H1 (cell line): ENCODE data around the gene POLD4. TPM values are rescaled to one million over a fixed set of nuclear protein-coding genes. Genes with fewer than 3 reads are reported as not detected.

ENCODE experiments used
- ASH2L ChIP-seq: fragments of 200-600, 300-600 bp; sonication (generic); IDR thresholded peaks from one replicate; pipeline ENCODE4 v1.7.1; 2017; ENCODE audit warnings: low read length
- BACH1 ChIP-seq: IDR thresholded peaks from 2 replicates; pipeline ENCODE4 v1.6.1; 2012; ENCODE audit warnings: low read length, improper control_type of control experiment
- HDAC6 ChIP-seq: IDR thresholded peaks from one replicate; pipeline ENCODE4 v1.7.1; 2012; ENCODE audit warnings: low read depth, mild to moderate bottlenecking, inconsistent platforms, low read length, moderate library complexity
- RFX5 ChIP-seq: IDR thresholded peaks from 2 replicates; pipeline ENCODE4 v1.6.1; 2011; ENCODE audit warnings: low read depth, low read length, improper control_type of control experiment, borderline replicate concordance
- SIX5 ChIP-seq: IDR thresholded peaks from 2 replicates; pipeline ENCODE4 v1.6.1; 2011; ENCODE audit warnings: mild to moderate bottlenecking, low read depth, low read length
- SP1 ChIP-seq: IDR thresholded peaks from 2 replicates; pipeline ENCODE4 v1.6.1; 2011; ENCODE audit warnings: low read depth, low read length
- polyA plus RNA-seq, 7 experiments: library from polyadenylated mRNA; depleted of rRNA in 3 of 7; stranded (reverse) in 5 of 7; unstranded in 2 of 7; fragments of >200 nt in 5 of 7; fragments of 200-250 nt in 2 of 7; gene quantifications; 1 replicate in 5 of 7; 2 replicates in 1 of 7; 4 replicates in 1 of 7; pipeline versions ENCODE4 v1.2.1 to v1.2.3, GENCODE V29; 2011 to 2013; ENCODE audit warnings: missing spikeins in 2 of 7, mixed read lengths in 2 of 7
- total RNA-seq: library from RNA; stranded (reverse); fragmentation: NEBNext Ultra II Directional; extraction: Animal tissue kit (Norgen Biotek cat#: 25700); gene quantifications from 2 replicates; pipeline ENCODE4 v1.2.1, GENCODE V29; 2021
- TF ChIP-seq, protein P1 (sequence below): fragments of 300-600 bp; sonication (generic); IDR thresholded peaks from 2 replicates; pipeline ENCODE4 v1.7.1; 2012; ENCODE audit warnings: low read length, moderate library complexity, mild to moderate bottlenecking, inconsistent platforms; ENCODE audit not compliant: insufficient replicate concordance
- TF ChIP-seq, protein P2 (sequence below): IDR thresholded peaks from 2 replicates; pipeline ENCODE4 v1.6.1; 2012; ENCODE audit warnings: low read length, inconsistent platforms

POLD4 gene
- total and polyA plus RNA-seq, 2 of the 8 experiments (the other 6 are each of a cell fraction or from before 2014, with no cell fraction given), result 21.2 to 46.7 TPM

GRCh38 chr11:67373648-67374570 is 20.6 kb upstream of the POLD4 start (continued):
- TF ChIP-seq, protein P1, sequence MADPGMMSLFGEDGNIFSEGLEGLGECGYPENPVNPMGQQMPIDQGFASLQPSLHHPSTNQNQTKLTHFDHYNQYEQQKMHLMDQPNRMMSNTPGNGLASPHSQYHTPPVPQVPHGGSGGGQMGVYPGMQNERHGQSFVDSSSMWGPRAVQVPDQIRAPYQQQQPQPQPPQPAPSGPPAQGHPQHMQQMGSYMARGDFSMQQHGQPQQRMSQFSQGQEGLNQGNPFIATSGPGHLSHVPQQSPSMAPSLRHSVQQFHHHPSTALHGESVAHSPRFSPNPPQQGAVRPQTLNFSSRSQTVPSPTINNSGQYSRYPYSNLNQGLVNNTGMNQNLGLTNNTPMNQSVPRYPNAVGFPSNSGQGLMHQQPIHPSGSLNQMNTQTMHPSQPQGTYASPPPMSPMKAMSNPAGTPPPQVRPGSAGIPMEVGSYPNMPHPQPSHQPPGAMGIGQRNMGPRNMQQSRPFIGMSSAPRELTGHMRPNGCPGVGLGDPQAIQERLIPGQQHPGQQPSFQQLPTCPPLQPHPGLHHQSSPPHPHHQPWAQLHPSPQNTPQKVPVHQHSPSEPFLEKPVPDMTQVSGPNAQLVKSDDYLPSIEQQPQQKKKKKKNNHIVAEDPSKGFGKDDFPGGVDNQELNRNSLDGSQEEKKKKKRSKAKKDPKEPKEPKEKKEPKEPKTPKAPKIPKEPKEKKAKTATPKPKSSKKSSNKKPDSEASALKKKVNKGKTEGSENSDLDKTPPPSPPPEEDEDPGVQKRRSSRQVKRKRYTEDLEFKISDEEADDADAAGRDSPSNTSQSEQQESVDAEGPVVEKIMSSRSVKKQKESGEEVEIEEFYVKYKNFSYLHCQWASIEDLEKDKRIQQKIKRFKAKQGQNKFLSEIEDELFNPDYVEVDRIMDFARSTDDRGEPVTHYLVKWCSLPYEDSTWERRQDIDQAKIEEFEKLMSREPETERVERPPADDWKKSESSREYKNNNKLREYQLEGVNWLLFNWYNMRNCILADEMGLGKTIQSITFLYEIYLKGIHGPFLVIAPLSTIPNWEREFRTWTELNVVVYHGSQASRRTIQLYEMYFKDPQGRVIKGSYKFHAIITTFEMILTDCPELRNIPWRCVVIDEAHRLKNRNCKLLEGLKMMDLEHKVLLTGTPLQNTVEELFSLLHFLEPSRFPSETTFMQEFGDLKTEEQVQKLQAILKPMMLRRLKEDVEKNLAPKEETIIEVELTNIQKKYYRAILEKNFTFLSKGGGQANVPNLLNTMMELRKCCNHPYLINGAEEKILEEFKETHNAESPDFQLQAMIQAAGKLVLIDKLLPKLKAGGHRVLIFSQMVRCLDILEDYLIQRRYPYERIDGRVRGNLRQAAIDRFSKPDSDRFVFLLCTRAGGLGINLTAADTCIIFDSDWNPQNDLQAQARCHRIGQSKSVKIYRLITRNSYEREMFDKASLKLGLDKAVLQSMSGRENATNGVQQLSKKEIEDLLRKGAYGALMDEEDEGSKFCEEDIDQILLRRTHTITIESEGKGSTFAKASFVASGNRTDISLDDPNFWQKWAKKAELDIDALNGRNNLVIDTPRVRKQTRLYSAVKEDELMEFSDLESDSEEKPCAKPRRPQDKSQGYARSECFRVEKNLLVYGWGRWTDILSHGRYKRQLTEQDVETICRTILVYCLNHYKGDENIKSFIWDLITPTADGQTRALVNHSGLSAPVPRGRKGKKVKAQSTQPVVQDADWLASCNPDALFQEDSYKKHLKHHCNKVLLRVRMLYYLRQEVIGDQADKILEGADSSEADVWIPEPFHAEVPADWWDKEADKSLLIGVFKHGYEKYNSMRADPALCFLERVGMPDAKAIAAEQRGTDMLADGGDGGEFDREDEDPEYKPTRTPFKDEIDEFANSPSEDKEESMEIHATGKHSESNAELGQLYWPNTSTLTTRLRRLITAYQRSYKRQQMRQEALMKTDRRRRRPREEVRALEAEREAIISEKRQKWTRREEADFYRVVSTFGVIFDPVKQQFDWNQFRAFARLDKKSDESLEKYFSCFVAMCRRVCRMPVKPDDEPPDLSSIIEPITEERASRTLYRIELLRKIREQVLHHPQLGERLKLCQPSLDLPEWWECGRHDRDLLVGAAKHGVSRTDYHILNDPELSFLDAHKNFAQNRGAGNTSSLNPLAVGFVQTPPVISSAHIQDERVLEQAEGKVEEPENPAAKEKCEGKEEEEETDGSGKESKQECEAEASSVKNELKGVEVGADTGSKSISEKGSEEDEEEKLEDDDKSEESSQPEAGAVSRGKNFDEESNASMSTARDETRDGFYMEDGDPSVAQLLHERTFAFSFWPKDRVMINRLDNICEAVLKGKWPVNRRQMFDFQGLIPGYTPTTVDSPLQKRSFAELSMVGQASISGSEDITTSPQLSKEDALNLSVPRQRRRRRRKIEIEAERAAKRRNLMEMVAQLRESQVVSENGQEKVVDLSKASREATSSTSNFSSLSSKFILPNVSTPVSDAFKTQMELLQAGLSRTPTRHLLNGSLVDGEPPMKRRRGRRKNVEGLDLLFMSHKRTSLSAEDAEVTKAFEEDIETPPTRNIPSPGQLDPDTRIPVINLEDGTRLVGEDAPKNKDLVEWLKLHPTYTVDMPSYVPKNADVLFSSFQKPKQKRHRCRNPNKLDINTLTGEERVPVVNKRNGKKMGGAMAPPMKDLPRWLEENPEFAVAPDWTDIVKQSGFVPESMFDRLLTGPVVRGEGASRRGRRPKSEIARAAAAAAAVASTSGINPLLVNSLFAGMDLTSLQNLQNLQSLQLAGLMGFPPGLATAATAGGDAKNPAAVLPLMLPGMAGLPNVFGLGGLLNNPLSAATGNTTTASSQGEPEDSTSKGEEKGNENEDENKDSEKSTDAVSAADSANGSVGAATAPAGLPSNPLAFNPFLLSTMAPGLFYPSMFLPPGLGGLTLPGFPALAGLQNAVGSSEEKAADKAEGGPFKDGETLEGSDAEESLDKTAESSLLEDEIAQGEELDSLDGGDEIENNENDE, result no peak
- TF ChIP-seq SP1 (no peak), ASH2L (peak; percentile 42), RFX5 (no peak), SIX5 (no peak), BACH1 (peak; percentile 61; the same call in 1 of the 2 replicates), HDAC6 (no peak)
- TF ChIP-seq, protein P2, sequence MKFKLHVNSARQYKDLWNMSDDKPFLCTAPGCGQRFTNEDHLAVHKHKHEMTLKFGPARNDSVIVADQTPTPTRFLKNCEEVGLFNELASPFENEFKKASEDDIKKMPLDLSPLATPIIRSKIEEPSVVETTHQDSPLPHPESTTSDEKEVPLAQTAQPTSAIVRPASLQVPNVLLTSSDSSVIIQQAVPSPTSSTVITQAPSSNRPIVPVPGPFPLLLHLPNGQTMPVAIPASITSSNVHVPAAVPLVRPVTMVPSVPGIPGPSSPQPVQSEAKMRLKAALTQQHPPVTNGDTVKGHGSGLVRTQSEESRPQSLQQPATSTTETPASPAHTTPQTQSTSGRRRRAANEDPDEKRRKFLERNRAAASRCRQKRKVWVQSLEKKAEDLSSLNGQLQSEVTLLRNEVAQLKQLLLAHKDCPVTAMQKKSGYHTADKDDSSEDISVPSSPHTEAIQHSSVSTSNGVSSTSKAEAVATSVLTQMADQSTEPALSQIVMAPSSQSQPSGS, result no peak
